IPS-20b (cell line): ENCODE results near the gene TTLL1.

ENCODE experiments used
- H3K27ac ChIP-seq: one replicate; pipeline ENCODE4 v1.5.1; 2013; ENCODE audit warnings: low read length
- H3K27me3 ChIP-seq: 2 replicates; pipeline ENCODE4 v1.6.1; 2013; ENCODE audit warnings: mild to moderate bottlenecking, low read length, inconsistent platforms; ENCODE audit not compliant: insufficient read depth
- H3K36me3 ChIP-seq: 2 replicates; pipeline ENCODE4 v1.6.1; 2013; ENCODE audit warnings: low read depth, mild to moderate bottlenecking, inconsistent platforms, low read length, moderate library complexity; ENCODE audit not compliant: insufficient read depth
- H3K4me1 ChIP-seq: 2 replicates; pipeline ENCODE4 v1.6.1; 2013; ENCODE audit warnings: mild to moderate bottlenecking, control low read depth, inconsistent platforms, low read length, moderate library complexity; ENCODE audit not compliant: insufficient read depth
- H3K4me3 ChIP-seq: 2 replicates; pipeline ENCODE4 v1.5.1; 2013; ENCODE audit warnings: mild to moderate bottlenecking, low read length, inconsistent platforms
- H3K9ac ChIP-seq: 2 replicates; pipeline ENCODE4 v1.6.1; 2013; ENCODE audit warnings: low read depth, mild to moderate bottlenecking, inconsistent platforms, low read length, moderate library complexity
- H3K9me3 ChIP-seq: 2 replicates; pipeline ENCODE4 v1.6.1; 2013; ENCODE audit warnings: mild to moderate bottlenecking, low read depth, low read length, inconsistent platforms; ENCODE audit not compliant: insufficient read depth

The TTLL1 gene

GRCh38 chr22:43127166-43127908, 38.1 kb upstream of the TTLL1 start:
- H3K27ac ChIP-seq = no peak overlapping the region
- no peaks in the 10 kb centered on the region for H3K27me3 ChIP-seq
- H3K4me1 ChIP-seq = peaks cover 8% of the 10 kb centered on the region
- H3K36me3 ChIP-seq = peaks cover 8% of the 10 kb centered on the region; the same call in 1 of the 2 replicates
- no peaks in the 10 kb centered on the region for H3K9me3 ChIP-seq
- H3K4me3 ChIP-seq = no peak overlapping the region
- no peak overlapping the region for H3K9ac ChIP-seq

DNA sequence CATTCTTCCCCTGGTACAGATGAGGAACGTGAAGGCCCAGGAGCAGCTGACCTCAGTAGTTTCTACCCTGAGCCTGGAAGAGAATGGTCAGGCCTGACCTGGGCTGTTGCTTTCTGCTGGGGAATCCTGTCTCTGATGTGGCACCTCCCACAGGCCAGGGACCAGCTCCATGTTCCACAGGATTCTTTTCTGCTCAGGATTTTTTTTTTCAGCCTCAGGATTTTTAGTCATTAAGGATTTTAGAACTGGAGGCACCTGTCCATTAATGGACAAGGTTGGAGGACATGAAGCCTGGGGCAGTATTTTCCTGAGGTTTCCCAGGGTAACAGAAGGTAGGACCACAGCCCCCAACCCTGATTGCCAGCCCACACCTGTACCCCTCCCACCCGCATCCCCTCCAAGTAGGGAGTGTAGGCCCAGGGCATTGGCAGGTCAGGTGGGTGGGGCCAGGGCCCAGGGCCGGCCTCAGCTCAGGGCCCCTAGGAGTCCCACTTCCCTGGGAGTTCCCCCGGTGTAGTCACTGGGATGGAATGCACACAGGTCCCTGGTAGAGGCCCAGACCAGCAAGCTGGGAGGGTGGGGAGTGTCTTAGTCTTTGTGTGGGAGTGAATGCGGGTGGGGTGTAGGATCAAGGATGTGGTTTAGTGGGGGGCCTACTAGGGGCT, 37.4 kb upstream of the TTLL1 start:
- peaks cover 4% of the 10 kb centered on the region; the same call in 1 of the 2 replicates for H3K36me3 ChIP-seq
- no peaks in the 10 kb centered on the region for H3K27me3 ChIP-seq
- H3K4me1 ChIP-seq = peaks cover 8% of the 10 kb centered on the region
- no peak overlapping the region for H3K4me3 ChIP-seq
- no peaks in the 10 kb centered on the region for H3K9me3 ChIP-seq
- H3K9ac ChIP-seq = no peak overlapping the region
- H3K27ac ChIP-seq = no peak overlapping the region

DNA sequence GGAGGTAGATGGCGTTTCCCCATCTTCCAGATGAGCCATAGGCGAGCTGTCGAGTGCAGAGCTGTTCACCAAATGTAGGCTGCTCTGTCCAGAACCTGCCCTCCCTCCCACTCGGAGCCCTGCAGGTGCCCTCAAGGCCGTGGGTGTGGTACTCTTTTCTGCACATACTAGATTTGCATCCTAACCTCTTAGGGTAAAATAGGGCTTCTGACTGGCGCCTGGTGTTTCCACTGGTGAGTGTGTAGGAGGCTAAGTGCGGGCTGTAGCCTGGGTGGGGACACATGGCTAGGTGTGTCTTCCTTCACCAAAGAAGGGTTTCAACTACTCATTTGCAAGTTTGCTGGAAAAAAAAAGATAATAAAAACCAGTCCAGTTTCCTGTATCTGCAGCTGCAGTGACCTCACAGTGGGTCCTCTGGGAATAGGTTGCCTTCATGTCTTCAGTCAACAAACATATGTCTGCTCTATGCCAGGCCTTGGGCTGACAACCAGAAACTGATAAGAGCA, 29.8 kb upstream of the TTLL1 start:
- H3K9me3 ChIP-seq = no peaks in the 10 kb centered on the region
- H3K36me3 ChIP-seq = no peaks in the 10 kb centered on the region
- no peak overlapping the region for H3K9ac ChIP-seq
- peaks cover 11% of the 10 kb centered on the region for H3K27me3 ChIP-seq
- H3K4me1 ChIP-seq = no peaks in the 10 kb centered on the region
- H3K27ac ChIP-seq = no peak overlapping the region
- no peak overlapping the region for H3K4me3 ChIP-seq

- H3K27me3 ChIP-seq = peaks cover 18% of the 10 kb centered on the region
- H3K4me1 ChIP-seq = no peaks in the 10 kb centered on the region
- H3K27ac ChIP-seq = no peak overlapping the region
- no peak overlapping the region for H3K4me3 ChIP-seq
- H3K9me3 ChIP-seq = no peaks in the 10 kb centered on the region
- no peaks in the 10 kb centered on the region for H3K36me3 ChIP-seq
- H3K9ac ChIP-seq = no peak overlapping the region; the same call in 1 of the 2 replicates
Measured at GRCh38 chr22:43118024-43118849, 29.0 kb upstream of the TTLL1 start.

DNA sequence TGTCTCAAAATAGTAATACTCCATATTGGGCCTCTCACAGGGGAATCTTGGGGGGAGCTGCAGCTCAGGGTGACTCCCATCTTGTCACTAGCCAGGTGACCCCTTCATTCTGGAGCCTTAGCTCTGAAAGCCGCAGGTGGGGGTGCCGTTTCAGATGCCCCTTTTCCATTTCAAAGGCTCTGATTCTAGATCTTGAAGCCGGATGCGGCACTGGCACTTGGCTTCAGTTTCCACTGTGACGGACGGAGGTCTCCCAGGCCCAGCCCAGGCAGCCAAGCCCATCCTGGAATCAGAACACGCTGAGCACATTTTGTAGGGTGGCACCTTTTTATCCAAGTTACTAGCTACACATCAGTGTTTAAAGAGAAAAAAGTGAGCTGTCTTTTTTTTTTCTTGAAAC, 27.7 kb upstream of the TTLL1 start:
- Histone ChIP-seq H3K27ac (no peak overlapping the region), H3K9ac (no peak overlapping the region)

GRCh38 chr22:43114958-43115357, 25.8 kb upstream of the TTLL1 start:
- Histone ChIP-seq H3K9ac (no peak overlapping the region), H3K4me1 (peaks cover 6% of the 10 kb centered on the region; the same call in 1 of the 2 replicates), H3K27ac (no peak overlapping the region), H3K36me3 (no peaks in the 10 kb centered on the region), H3K4me3 (no peak overlapping the region), H3K9me3 (no peaks in the 10 kb centered on the region), H3K27me3 (peaks cover 50% of the 10 kb centered on the region)

More for the DNA sequence above, 27.7 kb upstream of the TTLL1 start:
- peaks cover 31% of the 10 kb centered on the region for H3K27me3 ChIP-seq
- H3K36me3 ChIP-seq = no peaks in the 10 kb centered on the region
- no peak overlapping the region for H3K4me3 ChIP-seq
- H3K4me1 ChIP-seq = peaks cover under 1% of the 10 kb centered on the region; the same call in 1 of the 2 replicates
- H3K9me3 ChIP-seq = no peaks in the 10 kb centered on the region

DNA sequence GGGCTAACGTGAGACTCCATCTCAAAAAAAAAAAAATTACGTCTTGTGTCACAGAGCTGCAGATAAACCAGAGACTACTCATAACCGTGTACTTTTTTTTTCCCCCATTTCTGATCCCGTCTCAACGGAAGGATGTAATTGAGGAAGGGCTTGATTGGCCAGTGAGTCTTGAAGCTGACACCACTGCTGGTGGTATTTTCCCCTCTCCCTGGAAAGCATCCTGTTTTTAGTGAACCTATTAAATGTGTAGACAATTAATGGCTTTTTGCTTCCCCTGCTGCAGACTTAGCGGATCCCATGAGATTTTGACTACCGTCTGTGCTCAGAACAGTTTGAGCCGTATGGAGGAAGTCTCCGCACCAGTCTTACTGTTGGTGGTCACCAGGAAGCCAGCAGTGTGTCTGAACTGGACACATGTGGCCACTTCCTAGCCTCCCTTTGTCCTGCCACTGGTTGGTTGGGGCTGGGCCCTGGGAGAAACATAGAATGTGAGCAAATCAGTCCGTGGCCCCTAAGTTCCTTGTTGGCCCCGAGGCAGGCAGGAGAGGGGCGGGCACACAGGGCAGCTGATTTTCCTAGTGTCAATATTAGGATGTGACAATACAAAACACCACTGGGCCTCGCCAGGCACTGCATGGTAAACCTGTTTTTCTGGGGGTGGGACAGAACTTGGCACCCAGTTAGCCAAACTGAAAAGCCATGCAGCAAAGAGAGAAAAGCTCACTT, 24.5 kb upstream of the TTLL1 start:
- Histone ChIP-seq H3K4me3 (no peak overlapping the region), H3K9ac (no peak overlapping the region), H3K4me1 (peaks cover 6% of the 10 kb centered on the region; the same call in 1 of the 2 replicates), H3K27ac (no peak overlapping the region), H3K27me3 (peaks cover 63% of the 10 kb centered on the region), H3K36me3 (no peaks in the 10 kb centered on the region), H3K9me3 (no peaks in the 10 kb centered on the region)

GRCh38 chr22:43110927-43111623, 21.9 kb upstream of the TTLL1 start:
- Histone ChIP-seq H3K9ac (peak overlapping the region; percentile 53), H3K4me1 (peaks cover 6% of the 10 kb centered on the region; the same call in 1 of the 2 replicates), H3K27me3 (peaks cover 66% of the 10 kb centered on the region), H3K27ac (no peak overlapping the region), H3K36me3 (no peaks in the 10 kb centered on the region), H3K4me3 (peak overlapping the region; percentile 61), H3K9me3 (no peaks in the 10 kb centered on the region)

- Histone ChIP-seq H3K4me1 (peaks cover 6% of the 10 kb centered on the region; the same call in 1 of the 2 replicates), H3K9ac (peak within 1 kb of the TSS; percentile 53), H3K4me3 (peak within 1 kb of the TSS; percentile 78), H3K36me3 (no peaks in the 10 kb centered on the region), H3K9me3 (no peaks in the 10 kb centered on the region), H3K27me3 (peaks cover 66% of the 10 kb centered on the region), H3K27ac (no peak within 1 kb of the TSS)
Measured at GRCh38 chr22:43110444-43110926, 21.3 kb upstream of the TTLL1 start, which contains the start of gene BIK. Gene BIK, plus strand, starts transcription at chr22:43110750. Its CDS starts 13,273 bp downstream, at chr22:43124023.

DNA sequence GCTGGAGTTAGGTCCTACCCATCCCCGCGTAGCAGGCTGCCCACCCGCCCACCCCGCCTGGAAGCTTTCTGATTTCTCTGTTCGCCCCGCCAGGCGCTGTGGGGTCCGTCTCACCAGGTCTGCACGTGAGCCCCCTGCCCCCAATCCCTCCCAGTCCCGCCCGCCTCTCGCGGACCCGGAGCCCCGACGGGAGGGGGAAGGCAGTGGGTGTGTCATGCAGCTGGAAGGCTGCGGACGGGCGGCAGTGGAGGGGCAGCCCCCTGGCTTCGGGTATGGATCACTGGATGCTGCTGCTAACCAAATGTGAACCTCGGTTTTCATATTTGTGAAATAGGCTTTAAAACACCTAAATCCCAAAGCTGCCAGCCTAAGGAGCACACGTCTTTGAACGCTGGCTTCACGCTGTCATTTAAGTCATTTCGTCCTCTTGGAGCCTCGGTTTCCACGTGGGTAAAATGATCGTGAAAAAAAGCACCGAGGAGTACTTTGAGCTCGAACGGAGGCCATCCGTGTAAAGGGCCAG, 20.8 kb upstream of the TTLL1 start:
- Histone ChIP-seq H3K4me1 (peaks cover 6% of the 10 kb centered on the region; the same call in 1 of the 2 replicates), H3K9ac (peak overlapping the region; percentile 37; the same call in 1 of the 2 replicates), H3K9me3 (no peaks in the 10 kb centered on the region), H3K27me3 (peaks cover 64% of the 10 kb centered on the region), H3K36me3 (no peaks in the 10 kb centered on the region), H3K4me3 (peak overlapping the region; percentile 78), H3K27ac (no peak overlapping the region)
